SK-N-SH (cell line): Measurements from ENCODE around the gene TSSC4. TPM values are rescaled to one million over a fixed set of nuclear protein-coding genes. Genes with fewer than 3 reads are reported as not detected.

ENCODE experiments used
- CTCF ChIA-PET: fragments of 300-600, 350-600 bp; formaldehyde crosslinking; extraction: SDS; loops from one replicate; lab custom pipeline; 2021; lab: Yijun Ruan, JAX
- POLR2A ChIA-PET: fragments of 350-600 bp; sonication (Branson Sonifier 250); formaldehyde crosslinking; extraction: SDS; loops from one replicate; lab custom pipeline; 2020; ENCODE audit warnings: antibody characterized with exemption, inconsistent platforms; lab: Yijun Ruan, JAX
- DNase-seq: peaks from one replicate; pipeline ENCODE4 v3.0.0; 2012
- H2AFZ ChIP-seq: fragments of 200-600 bp; sonication (generic); 2 replicates; pipeline ENCODE4 v1.8.1; 2016; ENCODE audit warnings: antibody characterized with exemption, mild to moderate bottlenecking, low read depth
- H3F3A ChIP-seq: fragments of 200-600 bp; sonication (generic); replicated peaks from 2 replicates; pipeline ENCODE3; 2016; ENCODE audit warnings: antibody characterized with exemption, mild to moderate bottlenecking; ENCODE audit not compliant: insufficient read depth
- H3K27ac ChIP-seq, 2 experiments: fragments of 200-500 bp in 1 of 2; fragments of 200-600 bp in 1 of 2; sonication (Bioruptor generic) in 1 of 2; sonication (generic), shearing (Covaris generic) in 1 of 2; 2 replicates each; pipeline versions ENCODE4 v1.5.1 to v1.6.1; 2014 to 2016; ENCODE audit warnings: low read depth in 2 of 2, inconsistent platforms in 1 of 2, low read length in 1 of 2, mild to moderate bottlenecking in 1 of 2, mixed read lengths in 1 of 2
- H3K27me3 ChIP-seq: fragments of 200-600 bp; sonication (generic), shearing (Covaris generic); 2 replicates; pipeline ENCODE4 v1.6.1; 2016; ENCODE audit warnings: mixed run types; ENCODE audit not compliant: insufficient read depth
- H3K36me3 ChIP-seq, 2 experiments: fragments of 200-500 bp in 1 of 2; fragments of 200-600 bp in 1 of 2; sonication (Bioruptor generic) in 1 of 2; sonication (generic) in 1 of 2; replicated peaks in 1 of 2; 2 replicates each; pipeline versions ENCODE3 to v1.5.1; 2014 to 2016; ENCODE audit warnings: low read length in 1 of 2, mild to moderate bottlenecking in 1 of 2; ENCODE audit not compliant: insufficient read depth in 2 of 2, control insufficient read depth in 1 of 2
- H3K4me1 ChIP-seq, 2 experiments: fragments of 200-500 bp in 1 of 2; fragments of 200-600 bp in 1 of 2; sonication (Bioruptor generic) in 1 of 2; sonication (generic), shearing (Covaris generic) in 1 of 2; 2 replicates each; pipeline versions ENCODE4 v1.5.1 to v1.6.1; 2014 to 2016; ENCODE audit warnings: low read depth in 1 of 2, low read length in 1 of 2, mixed run types in 1 of 2; ENCODE audit not compliant: insufficient read depth in 2 of 2, control insufficient read depth in 1 of 2
- H3K4me2 ChIP-seq: fragments of 200-600 bp; sonication (generic), shearing (Covaris generic); 2 replicates; pipeline ENCODE4 v1.6.1; 2017; ENCODE audit warnings: mixed run types
- H3K4me3 ChIP-seq, 2 experiments: fragments of 200-500 bp in 1 of 2; fragments of 200-600 bp in 1 of 2; sonication (Bioruptor generic) in 1 of 2; sonication (generic), shearing (Covaris generic) in 1 of 2; 2 replicates each; pipeline versions ENCODE4 v1.5.1 to v1.8.1; 2014 to 2016; ENCODE audit warnings: low read depth in 2 of 2, inconsistent platforms in 1 of 2, low read length in 1 of 2, mild to moderate bottlenecking in 1 of 2, mixed read lengths in 1 of 2, moderate library complexity in 1 of 2
- H3K79me2 ChIP-seq: fragments of 200-600 bp; sonication (generic); 2 replicates; pipeline ENCODE4 v1.8.1; 2017; ENCODE audit warnings: mild to moderate bottlenecking; ENCODE audit not compliant: insufficient read depth
- H3K9ac ChIP-seq: fragments of 200-600 bp; sonication (generic); 2 replicates; pipeline ENCODE4 v1.6.1; 2017; ENCODE audit warnings: mixed run types
- H3K9me2 ChIP-seq: fragments of 200-600 bp; sonication (generic); 2 replicates; pipeline ENCODE4 v1.6.1; 2017; ENCODE audit warnings: mixed run types
- H3K9me3 ChIP-seq: fragments of 200-600 bp; sonication (generic); 2 replicates; pipeline ENCODE4 v1.6.1; 2017; ENCODE audit warnings: mixed run types, mild to moderate bottlenecking, moderate library complexity
- H4K20me1 ChIP-seq: fragments of 200-600 bp; sonication (generic); 2 replicates; pipeline ENCODE4 v1.6.1; 2017; ENCODE audit warnings: mild to moderate bottlenecking, mixed run types; ENCODE audit not compliant: insufficient read depth
- CHD2 ChIP-seq: fragments of 150-350 bp; IDR thresholded peaks from 2 replicates; pipeline ENCODE4 v1.6.1; 2018; ENCODE audit warnings: low read length; ENCODE audit not compliant: partially characterized antibody
- EP300 ChIP-seq, 2 experiments: IDR thresholded peaks; 2 replicates each; pipeline versions ENCODE4 v1.4.0 to v1.6.1; 2012; ENCODE audit warnings: borderline replicate concordance in 1 of 2, low read depth in 1 of 2, low read length in 1 of 2
- EZH2phosphoT487 ChIP-seq: fragments of 200-600 bp; sonication (generic); IDR thresholded peaks from 2 replicates; pipeline ENCODE4 v1.6.1; 2017; ENCODE audit warnings: low read depth, mixed run types, mild to moderate bottlenecking, antibody characterized with exemption, moderate library complexity, borderline replicate concordance
- FOSL2 ChIP-seq: IDR thresholded peaks from 2 replicates; pipeline ENCODE4 v1.4.0; 2012; ENCODE audit warnings: low read depth, mild to moderate bottlenecking, moderate library complexity, borderline replicate concordance
- FOXJ3 ChIP-seq: sonication (generic); formaldehyde crosslinking; IDR thresholded peaks from 2 replicates; pipeline ENCODE4 v1.5.1; 2020; ENCODE audit warnings: mild to moderate bottlenecking, missing genetic modification reagents
- JUND ChIP-seq: IDR thresholded peaks from 2 replicates; pipeline ENCODE4 v1.4.0; 2012
- MEF2A ChIP-seq: IDR thresholded peaks from 2 replicates; pipeline ENCODE4 v1.4.0; 2012; ENCODE audit warnings: low read depth, borderline replicate concordance
- NFIC ChIP-seq: IDR thresholded peaks from 2 replicates; pipeline ENCODE4 v1.4.0; 2012; ENCODE audit warnings: borderline replicate concordance
- NRF1 ChIP-seq: IDR thresholded peaks from 2 replicates; pipeline ENCODE4 v1.6.1; 2012; ENCODE audit warnings: low read depth, mild to moderate bottlenecking, low read length
- RAD21 ChIP-seq: IDR thresholded peaks from 2 replicates; pipeline ENCODE4 v1.6.1; 2012; ENCODE audit warnings: mild to moderate bottlenecking, low read length
- TCF12 ChIP-seq: IDR thresholded peaks from 2 replicates; pipeline ENCODE4 v1.4.0; 2012
- TEAD4 ChIP-seq: IDR thresholded peaks from 2 replicates; pipeline ENCODE4 v1.4.0; 2012; ENCODE audit warnings: mild to moderate bottlenecking, borderline replicate concordance; ENCODE audit not compliant: insufficient read depth
- YY1 ChIP-seq: IDR thresholded peaks from 2 replicates; pipeline ENCODE4 v1.4.0; 2012; ENCODE audit warnings: low read depth, mild to moderate bottlenecking
- WGBS: methylation state at CpG from one replicate; pipeline ENCODE4 v1.1.6; 2017; ENCODE audit warnings: low lambda C conversion rate; 5-methylcytosine and 5-hydroxymethylcytosine counted together
- polyA plus RNA-seq, 3 experiments: library from polyadenylated mRNA; depleted of rRNA; stranded (reverse); fragments of >200 nt; gene quantifications; 2 replicates each; pipeline ENCODE4 v1.2.3, GENCODE V29; 2012
- TF ChIP-seq, protein P1 (sequence below): fragments of 150-350 bp; IDR thresholded peaks from 2 replicates; pipeline ENCODE4 v1.6.1; 2016; ENCODE audit warnings: mild to moderate bottlenecking, low read depth, low read length
- TF ChIP-seq, protein P2 (sequence below): IDR thresholded peaks from 2 replicates; pipeline ENCODE4 v1.6.1; 2012; ENCODE audit warnings: mild to moderate bottlenecking, low read depth, low read length, moderate library complexity
- TF ChIP-seq, protein P3 (sequence below): IDR thresholded peaks from 2 replicates; pipeline ENCODE4 v1.4.0; 2012; ENCODE audit warnings: low read depth, borderline replicate concordance

TSSC4 gene
- polyA plus RNA-seq, 1 of the 3 experiments (the other 2 are of a cell fraction): 45.1 TPM

DNA sequence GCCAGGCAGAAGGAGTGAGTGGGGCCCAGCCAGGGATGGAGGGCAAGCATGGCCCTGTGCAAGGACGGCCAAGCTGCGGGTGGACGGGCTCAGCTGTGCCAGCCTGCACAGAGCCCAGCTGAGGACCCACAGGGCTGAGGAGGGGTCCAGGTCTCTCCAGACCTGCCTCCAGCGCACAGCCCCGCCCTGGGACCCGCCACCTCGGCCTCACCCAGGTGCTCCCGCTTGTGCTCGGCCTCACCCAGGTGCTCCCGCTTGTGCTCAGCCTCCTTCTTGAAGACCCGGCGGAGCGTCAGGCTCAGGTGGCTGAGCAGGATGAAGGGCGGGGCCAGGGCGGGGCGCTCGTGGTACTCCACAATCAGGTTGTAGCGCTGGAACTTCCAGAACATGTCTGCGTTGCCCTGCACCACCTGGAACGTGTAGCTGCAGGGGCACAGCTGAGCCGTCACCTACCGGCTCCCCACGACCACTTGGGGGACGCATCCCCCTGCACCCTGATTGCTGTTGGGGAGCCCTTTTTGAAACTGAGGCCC, 6.4 kb downstream of the TSSC4 start:
- no peak overlapping the region for H2AFZ ChIP-seq
- TF ChIP-seq YY1 (no peak), RAD21 (no peak)
- TF ChIP-seq, protein P1, sequence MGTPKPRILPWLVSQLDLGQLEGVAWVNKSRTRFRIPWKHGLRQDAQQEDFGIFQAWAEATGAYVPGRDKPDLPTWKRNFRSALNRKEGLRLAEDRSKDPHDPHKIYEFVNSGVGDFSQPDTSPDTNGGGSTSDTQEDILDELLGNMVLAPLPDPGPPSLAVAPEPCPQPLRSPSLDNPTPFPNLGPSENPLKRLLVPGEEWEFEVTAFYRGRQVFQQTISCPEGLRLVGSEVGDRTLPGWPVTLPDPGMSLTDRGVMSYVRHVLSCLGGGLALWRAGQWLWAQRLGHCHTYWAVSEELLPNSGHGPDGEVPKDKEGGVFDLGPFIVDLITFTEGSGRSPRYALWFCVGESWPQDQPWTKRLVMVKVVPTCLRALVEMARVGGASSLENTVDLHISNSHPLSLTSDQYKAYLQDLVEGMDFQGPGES: no peak
- TF ChIP-seq, protein P2, sequence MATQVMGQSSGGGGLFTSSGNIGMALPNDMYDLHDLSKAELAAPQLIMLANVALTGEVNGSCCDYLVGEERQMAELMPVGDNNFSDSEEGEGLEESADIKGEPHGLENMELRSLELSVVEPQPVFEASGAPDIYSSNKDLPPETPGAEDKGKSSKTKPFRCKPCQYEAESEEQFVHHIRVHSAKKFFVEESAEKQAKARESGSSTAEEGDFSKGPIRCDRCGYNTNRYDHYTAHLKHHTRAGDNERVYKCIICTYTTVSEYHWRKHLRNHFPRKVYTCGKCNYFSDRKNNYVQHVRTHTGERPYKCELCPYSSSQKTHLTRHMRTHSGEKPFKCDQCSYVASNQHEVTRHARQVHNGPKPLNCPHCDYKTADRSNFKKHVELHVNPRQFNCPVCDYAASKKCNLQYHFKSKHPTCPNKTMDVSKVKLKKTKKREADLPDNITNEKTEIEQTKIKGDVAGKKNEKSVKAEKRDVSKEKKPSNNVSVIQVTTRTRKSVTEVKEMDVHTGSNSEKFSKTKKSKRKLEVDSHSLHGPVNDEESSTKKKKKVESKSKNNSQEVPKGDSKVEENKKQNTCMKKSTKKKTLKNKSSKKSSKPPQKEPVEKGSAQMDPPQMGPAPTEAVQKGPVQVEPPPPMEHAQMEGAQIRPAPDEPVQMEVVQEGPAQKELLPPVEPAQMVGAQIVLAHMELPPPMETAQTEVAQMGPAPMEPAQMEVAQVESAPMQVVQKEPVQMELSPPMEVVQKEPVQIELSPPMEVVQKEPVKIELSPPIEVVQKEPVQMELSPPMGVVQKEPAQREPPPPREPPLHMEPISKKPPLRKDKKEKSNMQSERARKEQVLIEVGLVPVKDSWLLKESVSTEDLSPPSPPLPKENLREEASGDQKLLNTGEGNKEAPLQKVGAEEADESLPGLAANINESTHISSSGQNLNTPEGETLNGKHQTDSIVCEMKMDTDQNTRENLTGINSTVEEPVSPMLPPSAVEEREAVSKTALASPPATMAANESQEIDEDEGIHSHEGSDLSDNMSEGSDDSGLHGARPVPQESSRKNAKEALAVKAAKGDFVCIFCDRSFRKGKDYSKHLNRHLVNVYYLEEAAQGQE: no peak
- no peak overlapping the region for H3K4me3 ChIP-seq
- H3F3A ChIP-seq: no peaks in the 10 kb centered on the region
- H3K9me3 ChIP-seq: no peaks in the 10 kb centered on the region
- H3K79me2 ChIP-seq: peaks cover 10% of the 10 kb centered on the region
- no peak for DNase-seq
- H4K20me1 ChIP-seq: no peaks in the 10 kb centered on the region
- peaks cover 0 to 4% of the 10 kb centered on the region in 2 experiments; a peak in 1 of 4 replicates for H3K4me1 ChIP-seq
- H3K36me3 ChIP-seq: peaks cover 0 to 22% of the 10 kb centered on the region in 2 experiments
- ChIA-PET POLR2A (no interaction called here), CTCF (interaction anchor here (1.3 to 9.9 kb wide), 3 partner anchors 12 to 251 kb away, joined by 3 to 166 read pairs (median 21); no protein-coding TSS in a partner anchor)
- no peak overlapping the region for H3K4me2 ChIP-seq
- no peaks in the 10 kb centered on the region for H3K9me2 ChIP-seq
- H3K27me3 ChIP-seq: no peaks in the 10 kb centered on the region
- no peak overlapping the region for H3K27ac ChIP-seq
- 94% methylated on average over 15 of the region's 24 CpGs for WGBS
- H3K9ac ChIP-seq: no peak overlapping the region

DNA sequence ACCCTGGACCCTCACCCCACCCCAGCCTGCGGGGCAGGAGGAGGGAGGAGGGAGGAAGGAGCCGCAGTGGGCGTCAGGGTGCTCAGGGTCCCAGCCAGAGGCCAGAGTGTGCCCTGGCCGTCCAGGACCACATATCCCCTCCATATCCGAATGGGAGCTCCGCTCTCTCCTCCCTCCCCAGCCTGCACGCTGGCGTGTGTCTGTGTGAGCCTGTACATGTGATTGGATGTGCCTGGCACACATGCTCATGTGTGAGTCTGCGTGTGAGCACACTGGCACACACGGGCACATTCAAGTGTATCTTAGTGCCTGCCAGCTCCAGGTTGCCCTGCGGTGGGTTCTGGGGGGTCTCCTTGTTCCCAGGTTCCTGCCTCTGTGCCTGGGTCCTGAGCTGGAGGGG, 8.1 kb downstream of the TSSC4 start:
- H3K27ac ChIP-seq: no peak overlapping the region
- H3K4me3 ChIP-seq: no peak overlapping the region
- no peaks in the 10 kb centered on the region for H3K9me3 ChIP-seq
- DNase-seq: no peak
- no peak overlapping the region for H3K4me2 ChIP-seq
- H3F3A ChIP-seq: no peaks in the 10 kb centered on the region
- ChIA-PET POLR2A (no interaction called here), CTCF (interaction anchor here (0.8 to 5.1 kb wide), 8 partner anchors 8 to 479 kb away, joined by 3 to 70 read pairs (median 6); partner anchors contain the start of gene TSSC4)
- no peaks in the 10 kb centered on the region for H3K9me2 ChIP-seq
- H3K4me1 ChIP-seq: no peaks in the 10 kb centered on the region
- H4K20me1 ChIP-seq: no peaks in the 10 kb centered on the region
- WGBS: 69% methylated on average over 11 of the region's 11 CpGs
- no peaks in the 10 kb centered on the region for H3K79me2 ChIP-seq
- no peak overlapping the region for H3K9ac ChIP-seq
- H3K27me3 ChIP-seq: no peaks in the 10 kb centered on the region
- H2AFZ ChIP-seq: no peak overlapping the region
- H3K36me3 ChIP-seq: peaks cover 0 to 5% of the 10 kb centered on the region in 2 experiments
- TF ChIP-seq, protein P3, sequence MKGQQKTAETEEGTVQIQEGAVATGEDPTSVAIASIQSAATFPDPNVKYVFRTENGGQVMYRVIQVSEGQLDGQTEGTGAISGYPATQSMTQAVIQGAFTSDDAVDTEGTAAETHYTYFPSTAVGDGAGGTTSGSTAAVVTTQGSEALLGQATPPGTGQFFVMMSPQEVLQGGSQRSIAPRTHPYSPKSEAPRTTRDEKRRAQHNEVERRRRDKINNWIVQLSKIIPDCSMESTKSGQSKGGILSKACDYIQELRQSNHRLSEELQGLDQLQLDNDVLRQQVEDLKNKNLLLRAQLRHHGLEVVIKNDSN: no peak
- no peak for TF ChIP-seq TCF12
- TF ChIP-seq JUND: no peak
- no peak for TF ChIP-seq TEAD4
- no peak for TF ChIP-seq NFIC
- no peak for TF ChIP-seq EP300 (IDR thresholded peaks at IDR 0.05; ENCODE audit: borderline replicate concordance in 1 of 2, low read depth in 1 of 2, low read length in 1 of 2)
- TF ChIP-seq, protein P2: no peak
- TF ChIP-seq NRF1: no peak
- TF ChIP-seq EZH2phosphoT487: no peak
- no peak for TF ChIP-seq MEF2A
- TF ChIP-seq FOXJ3: no peak
- TF ChIP-seq CHD2: no peak
- no peak for TF ChIP-seq FOSL2
